Stimulated activated CD4-positive, alpha-beta T cell treated with anti-CD3 and anti-CD28 coated beads, Interleukin-12 subunit alpha, Interleukin-12 subunit beta, amount 100 ng/mL, for 4 hours (primary cell): ENCODE measurements around the gene ALDH2.
"Not testable (repeated sequence)": the region's sequence is repeated elsewhere in the genome, so short reads cannot be mapped to it uniquely, and the experiment has no call there.

Experiments
- DNase-seq: peaks from one replicate; pipeline ENCODE4 v3.0.0-alpha.2; 2020

ALDH2 gene

GRCh38 chr12:111766608-111767361, at the start of gene ALDH2:
TSS of gene ALDH2 (plus strand) at chr12:111766933. CDS start at chr12:111766983, 50 bp downstream.
- DNase-seq: peak; percentile 34

GRCh38 chr12:111719316-111719715, 47.4 kb upstream of the ALDH2 start:
- DNase-seq: not testable (repeated sequence)

GRCh38 chr12:111720457-111720856, 46.3 kb upstream of the ALDH2 start:
- DNase-seq: no peak

- DNase-seq: not testable (repeated sequence)
Observed at GRCh38 chr12:111723646-111724360, 42.9 kb upstream of the ALDH2 start.

- DNase-seq: no peak
Observed at GRCh38 chr12:111728795-111729194, 37.9 kb upstream of the ALDH2 start.

GRCh38 chr12:111730420-111730819, 36.3 kb upstream of the ALDH2 start:
- no peak for DNase-seq

GRCh38 chr12:111732786-111733185, 33.9 kb upstream of the ALDH2 start:
- no peak for DNase-seq

GRCh38 chr12:111733340-111733915, 33.3 kb upstream of the ALDH2 start:
- DNase-seq: no peak

GRCh38 chr12:111739524-111739923, 27.2 kb upstream of the ALDH2 start:
- not testable (repeated sequence) for DNase-seq

- DNase-seq: no peak
Observed at GRCh38 chr12:111741235-111741812, 25.4 kb upstream of the ALDH2 start.

GRCh38 chr12:111745211-111745610, 21.5 kb upstream of the ALDH2 start:
- no peak for DNase-seq

GRCh38 chr12:111747333-111747732, 19.4 kb upstream of the ALDH2 start:
- DNase-seq: no peak

- DNase-seq: no peak
Observed at GRCh38 chr12:111748151-111748672, 18.5 kb upstream of the ALDH2 start.

- DNase-seq: no peak
Observed at GRCh38 chr12:111748867-111749266, 17.9 kb upstream of the ALDH2 start.

- DNase-seq: no peak
Observed at GRCh38 chr12:111749391-111749790, 17.3 kb upstream of the ALDH2 start.

- DNase-seq: no peak
Observed at GRCh38 chr12:111753144-111753881, 13.4 kb upstream of the ALDH2 start.

GRCh38 chr12:111754671-111755070, 12.1 kb upstream of the ALDH2 start:
- no peak for DNase-seq

- DNase-seq: no peak
Observed at GRCh38 chr12:111756196-111756595, 10.5 kb upstream of the ALDH2 start.

GRCh38 chr12:111756681-111757080, 10.1 kb upstream of the ALDH2 start:
- DNase-seq: no peak

- DNase-seq: no peak
Observed at GRCh38 chr12:111757361-111758119, 9.2 kb upstream of the ALDH2 start.

- no peak for DNase-seq
Observed at GRCh38 chr12:111758120-111758561, 8.6 kb upstream of the ALDH2 start.

GRCh38 chr12:111759271-111759670, 7.5 kb upstream of the ALDH2 start:
- DNase-seq: no peak
